Right ventricle myocardium superior (tissue), 1 donor: Measurements from ENCODE around the gene RTCB. TPM values are rescaled to one million over a fixed set of nuclear protein-coding genes. Genes with fewer than 3 reads are reported as not detected.
A peak's percentile ranks its signal among the peaks of the same experiment; 100 is the strongest.

Experiments used
- ATAC-seq: fragments of 200-7000 bp; cut with Tn5 transposase; one replicate; pipeline ENCODE4 v1.9.1; 2020; ENCODE audit warnings: mild to moderate bottlenecking; ENCODE audit not compliant: poor library complexity
- DNase-seq: peaks from one replicate; pipeline ENCODE4 v3.0.0-alpha.2; 2020
- intact Hi-C: fragments of 100-400 bp; cut with DNase I; formaldehyde crosslinking; loops from one replicate; pipeline ENCODE4 v1.11.2; 2022
- long read RNA-seq: library from polyadenylated mRNA; unstranded; transcript quantifications from one replicate; pipeline ENCODE4 v2.0.0, GENCODE V29; 2021
- total RNA-seq: library from RNA; stranded (reverse); fragmentation: NEBNext Ultra II Directional; extraction: Animal tissue kit (Norgen Biotek cat#: 25700); gene quantifications from one replicate; pipeline ENCODE4 v1.2.1, GENCODE V29; 2021
- donor health status: DM: no; HTN: yes; CAD: no; lungs with severe emphysema.

RTCB gene
- total RNA-seq = 38.5 TPM
- long read RNA-seq, transcript RTCB-201 (12 exons, 2,027 nt) = major isoform, 179 of 190 reads
- long read RNA-seq, partial matches to known transcripts = 1 of 190 reads
- long read RNA-seq, other reads (novel, unspliced or antisense) = 10 of 190 reads

GRCh38 chr22:32411829-32412592, at the start of gene RTCB:
Gene RTCB, minus strand, starts transcription at chr22:32412247. Its CDS starts 91 bp downstream, at chr22:32412156.
- ATAC-seq = peak; percentile 96
- intact Hi-C loops = loop anchor here (10.0 kb wide), 1 partner anchor 63 kb away; the partner anchor contains the start of gene FBXO7
- peak; percentile 95 for DNase-seq

GRCh38 chr22:32457031-32457430, 45.0 kb upstream of the RTCB start:
- no peak for ATAC-seq
- intact Hi-C loops = no loop called here
- no peak for DNase-seq

GRCh38 chr22:32448980-32449379, 36.9 kb upstream of the RTCB start:
- DNase-seq (no peak), ATAC-seq (no peak)
- intact Hi-C loops = no loop called here

- no peak for DNase-seq
- intact Hi-C loops = no loop called here
- no peak for ATAC-seq
Measured at GRCh38 chr22:32446321-32446720, 34.3 kb upstream of the RTCB start.

- ATAC-seq (no peak), DNase-seq (no peak)
- intact Hi-C loops = no loop called here
Measured at GRCh38 chr22:32444068-32444467, 32.0 kb upstream of the RTCB start.

GRCh38 chr22:32430352-32430751, 18.3 kb upstream of the RTCB start:
- intact Hi-C loops = no loop called here
- no peak for DNase-seq
- ATAC-seq = no peak

GRCh38 chr22:32426881-32427280, 14.8 kb upstream of the RTCB start:
- DNase-seq (no peak), ATAC-seq (no peak)
- intact Hi-C loops = no loop called here

- DNase-seq (no peak), ATAC-seq (no peak)
- intact Hi-C loops = no loop called here
Measured at GRCh38 chr22:32423664-32424063, 11.6 kb upstream of the RTCB start.

- DNase-seq (no peak), ATAC-seq (no peak)
Measured at GRCh38 chr22:32422062-32422461, 10.0 kb upstream of the RTCB start.

GRCh38 chr22:32421484-32421883, 9.4 kb upstream of the RTCB start:
- DNase-seq (no peak), ATAC-seq (no peak)
- intact Hi-C loops = no loop called here

More at GRCh38 chr22:32422062-32422461, 10.0 kb upstream of the RTCB start:
- intact Hi-C loops = no loop called here

- intact Hi-C loops = loop anchor here (10.0 kb wide), 1 partner anchor 57 kb away; the partner anchor contains the start of gene FBXO7
- no peak for ATAC-seq
Measured at GRCh38 chr22:32417906-32418305, 5.9 kb upstream of the RTCB start.

GRCh38 chr22:32416556-32417085, 4.6 kb upstream of the RTCB start:
- ATAC-seq (no peak), DNase-seq (no peak)
- intact Hi-C loops = loop anchor here (10.0 kb wide), 1 partner anchor 58 kb away; the partner anchor contains the start of gene FBXO7

More at GRCh38 chr22:32417906-32418305, 5.9 kb upstream of the RTCB start:
- DNase-seq = no peak

- ATAC-seq (no peak), DNase-seq (no peak)
- intact Hi-C loops = loop anchor here (10.0 kb wide), 1 partner anchor 61 kb away; the partner anchor contains the start of gene FBXO7
Measured at GRCh38 chr22:32414191-32414590, 2.1 kb upstream of the RTCB start.

- no peak for DNase-seq
- intact Hi-C loops = loop anchor here (10.0 kb wide), 1 partner anchor 61 kb away; the partner anchor contains the start of gene FBXO7
- ATAC-seq = no peak
Measured at GRCh38 chr22:32413719-32414118, 1.7 kb upstream of the RTCB start.

- ATAC-seq = no peak
- no peak for DNase-seq
- intact Hi-C loops = loop anchor here (10.0 kb wide), 1 partner anchor 63 kb away; the partner anchor contains the start of gene FBXO7
Measured at GRCh38 chr22:32411402-32411801, 645 bp downstream of the RTCB start.

GRCh38 chr22:32410459-32410858, 1.6 kb downstream of the RTCB start:
- no peak for DNase-seq
- no peak for ATAC-seq
- intact Hi-C loops = loop anchor here (10.0 kb wide), 1 partner anchor 64 kb away; the partner anchor contains the start of gene FBXO7

GRCh38 chr22:32409977-32410376, 2.1 kb downstream of the RTCB start:
- intact Hi-C loops = loop anchor here (10.0 kb wide), 1 partner anchor 65 kb away; the partner anchor contains the start of gene FBXO7
- ATAC-seq = no peak
- DNase-seq = no peak

- DNase-seq = no peak
- intact Hi-C loops = no loop called here
- no peak for ATAC-seq
Measured at GRCh38 chr22:32407936-32408335, 4.1 kb downstream of the RTCB start.

- intact Hi-C loops = no loop called here
- ATAC-seq = no peak
Measured at GRCh38 chr22:32407312-32407711, 4.7 kb downstream of the RTCB start.

GRCh38 chr22:32404021-32404420, 8.0 kb downstream of the RTCB start:
- ATAC-seq = no peak
- no peak for DNase-seq
- intact Hi-C loops = no loop called here

More at GRCh38 chr22:32407312-32407711, 4.7 kb downstream of the RTCB start:
- DNase-seq = no peak
